ENCODE data around the gene IQSEC1.
A peak's percentile ranks its signal among the peaks of the same experiment; 100 is the strongest.

The IQSEC1 gene

DNA sequence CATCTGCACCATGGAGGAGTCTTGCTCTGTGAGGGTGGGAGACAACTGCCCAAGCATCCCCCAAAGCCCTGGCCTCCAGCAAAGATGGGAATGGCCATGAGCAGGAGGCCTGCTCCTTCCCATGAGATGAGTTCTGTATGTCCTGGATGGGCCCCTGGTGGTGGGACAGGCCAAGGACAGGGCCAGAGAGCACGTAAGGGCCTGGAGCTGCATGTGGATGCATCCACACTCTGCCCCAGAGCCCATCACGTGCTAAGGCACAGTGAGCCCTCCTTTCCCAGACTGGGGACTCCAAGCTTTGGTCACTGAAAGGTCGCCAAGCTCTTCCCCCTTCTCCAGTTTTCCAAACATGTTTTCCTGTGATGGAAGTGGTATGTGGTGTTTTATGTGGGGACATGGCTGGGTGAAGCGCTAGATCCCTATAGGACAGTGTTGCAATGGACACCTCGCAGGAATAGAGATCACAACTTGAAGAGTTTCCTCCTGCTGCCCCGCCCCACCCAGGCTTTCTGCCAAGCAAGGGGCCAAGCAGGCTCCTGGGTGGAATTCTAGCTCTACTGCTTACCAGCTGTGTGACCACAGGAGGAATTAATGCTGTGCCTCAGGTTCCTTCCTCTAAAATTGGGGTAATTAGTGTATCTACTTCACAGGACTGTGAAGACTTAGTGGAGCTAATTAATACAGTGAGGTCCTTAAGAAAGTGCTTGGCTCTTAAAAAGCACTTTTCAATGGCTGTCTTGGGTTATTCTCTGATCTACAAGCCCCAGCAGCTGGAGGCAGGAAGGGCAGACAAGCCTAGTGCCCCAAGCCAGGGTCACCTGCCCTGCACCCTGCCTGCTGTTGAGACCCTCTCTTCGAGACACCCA, 125.5 kb downstream of the IQSEC1 start:
- DNase-seq, result peak; percentile 86

DNA sequence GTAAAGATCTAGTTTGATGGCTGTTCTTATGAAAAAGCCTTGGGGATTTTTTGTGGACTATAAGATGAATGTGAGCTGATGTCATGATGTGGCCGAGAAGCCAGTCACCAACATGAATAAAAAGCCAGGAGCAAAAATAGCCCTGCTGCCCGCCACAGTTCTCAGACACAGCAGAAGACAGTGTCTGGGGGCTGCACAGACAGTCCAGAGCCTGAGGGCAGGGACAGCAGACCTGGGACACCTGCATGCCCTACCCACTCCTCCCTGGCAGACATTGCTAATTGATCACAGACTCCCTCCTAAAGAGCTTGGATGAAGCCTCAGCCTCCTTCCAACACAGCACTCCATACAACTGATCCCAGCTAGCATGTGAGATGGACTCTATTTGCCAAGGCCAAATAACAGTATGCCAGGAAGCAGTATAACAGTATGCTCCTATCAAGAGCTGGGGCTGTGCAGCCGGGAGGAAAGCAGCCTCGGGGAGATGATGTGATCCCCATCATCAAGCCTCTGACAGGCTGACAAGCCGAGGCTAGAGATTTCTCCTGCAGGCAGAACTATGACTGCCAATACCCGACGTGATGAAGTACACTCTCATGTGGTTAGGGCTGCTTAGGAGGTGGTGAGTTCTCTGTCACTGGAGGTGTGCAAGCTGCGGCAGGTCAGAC, 126.4 kb downstream of the IQSEC1 start:
- peak; percentile 30 for DNase-seq

DNA sequence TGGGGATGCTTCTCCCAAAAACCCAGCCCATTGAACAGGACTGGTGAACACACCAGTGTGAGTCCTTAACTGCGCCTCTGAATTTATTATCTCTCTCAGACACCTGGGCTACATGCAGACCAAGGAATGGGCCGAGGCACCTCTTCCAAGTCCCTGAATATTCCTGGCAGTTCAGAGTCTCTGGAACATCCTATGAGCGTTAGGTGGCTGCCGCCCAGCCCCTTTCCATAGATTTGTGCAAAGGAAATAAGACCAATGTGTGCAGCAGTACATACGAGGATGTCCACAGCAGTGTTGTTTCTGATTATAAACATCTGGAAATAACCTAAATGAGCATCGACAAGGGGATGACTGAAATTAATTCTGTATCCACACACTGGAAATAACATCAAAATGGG, 127.0 kb downstream of the IQSEC1 start:
- no peak for DNase-seq

DNA sequence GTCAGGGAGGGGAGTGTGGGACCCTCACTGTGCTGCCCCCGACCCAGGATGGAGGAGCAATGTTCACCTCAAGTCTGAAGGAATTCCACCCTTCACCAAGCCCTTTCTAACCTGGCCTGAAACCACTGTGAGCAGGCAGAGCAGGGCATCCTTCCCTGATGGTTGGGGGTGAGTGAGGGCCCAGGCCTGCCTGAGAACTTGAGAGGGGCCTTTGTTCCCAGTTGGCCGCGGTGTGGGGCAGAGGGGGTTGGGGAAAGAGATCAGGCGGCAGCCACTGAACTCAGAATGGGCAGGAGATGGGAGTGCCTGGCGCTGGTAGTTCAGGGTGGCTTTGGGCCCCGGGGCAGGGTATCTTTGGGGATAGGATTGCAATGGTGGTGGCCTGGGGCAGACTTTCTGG, 128.4 kb downstream of the IQSEC1 start:
- no peak for DNase-seq

DNA sequence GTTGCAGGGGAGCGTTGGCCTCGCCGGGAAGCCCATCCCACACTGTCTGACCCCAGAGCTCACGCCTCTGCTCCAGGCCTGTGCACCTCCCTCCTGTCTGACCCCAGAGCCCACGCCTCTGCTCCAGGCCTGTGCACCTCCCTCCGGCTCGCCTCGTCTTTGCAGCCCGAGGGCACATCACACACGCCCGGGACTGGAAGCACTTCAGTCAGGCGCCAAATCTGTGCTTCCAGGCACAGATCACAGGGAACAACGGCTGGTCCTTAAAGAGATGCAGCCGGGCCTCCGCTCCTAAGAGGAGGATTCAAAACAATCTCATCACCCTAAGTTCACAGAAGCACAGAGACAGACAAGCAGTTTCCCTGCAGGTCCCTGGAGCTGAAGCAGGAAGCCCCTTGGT, 128.8 kb downstream of the IQSEC1 start:
- DNase-seq, result no peak

DNA sequence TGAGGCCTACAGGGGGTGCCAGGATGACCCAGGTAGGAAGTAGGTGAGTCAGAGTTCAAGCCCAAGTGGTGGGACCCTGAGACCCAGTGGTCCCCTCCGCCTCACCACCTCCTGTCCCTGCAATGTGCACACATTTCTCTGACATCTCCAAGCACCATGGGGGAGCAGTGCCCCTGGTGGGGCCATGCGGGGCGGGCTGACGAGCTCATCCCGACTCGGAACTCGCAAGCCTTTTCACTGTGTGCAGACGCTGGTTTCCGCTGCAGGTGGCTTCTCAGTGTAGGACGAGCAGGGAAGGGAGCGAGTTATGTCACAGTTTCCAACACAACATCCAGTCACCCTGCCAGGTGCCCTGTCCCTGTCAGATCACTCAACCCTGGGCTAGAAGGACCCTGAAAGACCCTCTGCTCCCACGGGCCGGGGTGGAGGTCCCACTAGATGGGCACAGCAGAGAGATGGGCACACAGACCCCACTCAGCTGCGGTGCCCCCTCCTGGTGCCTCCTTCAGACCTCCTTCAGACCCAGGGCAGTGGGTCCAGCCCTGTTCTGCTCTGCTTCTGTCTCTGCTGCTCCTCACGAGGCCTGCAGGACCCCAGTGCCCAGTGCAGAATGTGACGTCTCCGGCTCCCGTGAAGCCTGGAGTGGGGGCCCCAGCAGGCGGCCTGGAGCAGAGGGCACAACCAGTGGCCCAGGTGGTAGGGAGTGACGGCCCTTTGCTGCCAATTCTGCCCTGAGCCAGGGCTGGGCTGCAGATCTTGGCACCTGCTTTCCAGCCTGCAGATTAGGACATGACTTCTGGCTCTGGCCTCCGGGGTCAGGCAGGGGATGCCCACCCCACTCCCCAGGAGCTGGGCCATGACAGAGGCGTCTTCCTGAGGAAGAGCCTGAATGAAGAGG, 129.9 kb downstream of the IQSEC1 start:
- no peak for DNase-seq

DNA sequence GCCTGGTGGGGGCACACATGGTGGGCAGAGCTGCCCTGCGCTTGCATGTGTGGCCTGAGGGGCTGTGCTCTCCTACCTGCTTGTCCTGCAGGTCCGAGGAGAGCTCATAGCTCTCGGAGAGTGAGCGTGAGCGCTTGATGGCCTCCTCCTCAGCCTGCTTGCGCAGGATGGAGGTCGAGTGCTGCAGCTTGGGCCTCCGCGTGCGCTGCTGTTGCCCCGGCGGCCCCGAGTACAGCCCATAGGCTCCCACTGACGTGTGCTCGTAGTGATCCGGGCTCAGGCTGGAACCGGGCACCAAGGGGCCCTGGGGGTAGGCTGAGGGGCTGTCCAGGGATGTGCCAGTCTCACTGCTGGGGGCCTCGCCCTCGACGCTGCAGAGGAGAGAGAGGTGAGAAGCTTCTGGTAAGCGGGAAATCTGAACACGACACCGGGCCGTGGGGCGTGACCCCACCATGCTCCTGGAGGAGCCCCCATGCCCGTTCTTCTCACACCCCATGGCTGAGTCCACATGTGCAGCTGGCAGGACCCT, 131.7 kb downstream of the IQSEC1 start:
- DNase-seq, result no peak

DNA sequence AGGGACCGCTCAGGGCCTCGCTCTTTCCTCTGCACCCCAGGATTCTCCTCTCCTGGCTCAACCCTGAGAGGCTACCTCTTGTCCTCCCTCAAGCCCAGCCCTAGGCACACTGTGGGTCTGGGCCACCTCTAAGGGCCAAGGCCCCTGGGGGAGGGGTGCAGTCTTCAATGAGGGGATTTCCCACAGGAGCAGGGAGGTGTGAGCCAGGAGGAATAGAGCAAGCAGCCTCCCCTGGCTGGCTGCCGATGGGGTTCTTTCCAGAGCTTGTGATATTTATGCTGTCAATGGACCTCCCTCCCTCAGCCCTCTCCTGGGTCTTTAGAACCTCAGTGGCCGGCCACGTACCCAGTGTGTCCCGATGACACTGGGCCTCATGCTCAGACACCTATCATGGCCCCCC, 132.4 kb downstream of the IQSEC1 start:
- no peak for DNase-seq

DNA sequence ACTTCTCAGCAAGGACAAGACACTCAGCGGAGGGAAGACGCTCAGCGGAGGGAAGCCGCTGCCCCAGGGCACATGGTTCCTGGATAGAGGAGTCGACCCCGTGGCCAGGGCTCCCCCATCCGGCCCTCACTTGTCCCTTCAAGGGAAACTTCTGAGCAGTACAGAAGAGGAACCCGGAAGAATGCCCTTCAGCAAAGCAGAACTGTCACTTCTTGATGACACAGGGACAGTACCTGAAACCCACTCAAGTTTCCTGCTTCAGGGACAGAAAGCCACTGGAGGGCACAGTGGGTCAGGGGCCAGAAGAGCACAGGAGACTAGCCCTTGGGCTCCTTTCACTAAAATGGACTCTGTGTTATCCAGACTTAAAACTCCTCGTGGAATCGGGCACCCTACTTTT, 134.1 kb downstream of the IQSEC1 start:
- no peak for DNase-seq

DNA sequence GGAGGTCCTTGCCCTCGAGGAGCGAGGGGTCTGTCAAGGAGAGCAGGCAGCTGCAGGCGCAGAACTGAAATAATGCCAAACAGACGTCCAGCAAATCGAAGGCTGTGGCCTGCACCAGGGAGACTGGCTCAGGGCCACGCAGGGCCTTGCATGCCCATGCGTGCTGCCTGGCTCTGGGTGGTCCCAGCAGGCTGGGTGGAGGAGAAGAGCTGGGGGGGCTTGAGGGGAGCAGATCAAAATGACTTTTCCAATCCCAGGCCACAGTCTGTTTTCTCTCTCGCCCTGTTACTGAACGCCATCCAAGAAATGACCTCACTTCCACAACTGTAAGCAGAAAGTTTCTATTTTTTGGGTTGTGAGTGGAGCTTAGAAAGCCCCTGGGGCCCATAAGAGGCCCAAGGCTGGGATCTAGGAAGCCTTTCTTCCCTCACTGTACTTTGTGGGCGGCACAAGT, 134.9 kb downstream of the IQSEC1 start:
- DNase-seq, result peak; percentile 53

DNA sequence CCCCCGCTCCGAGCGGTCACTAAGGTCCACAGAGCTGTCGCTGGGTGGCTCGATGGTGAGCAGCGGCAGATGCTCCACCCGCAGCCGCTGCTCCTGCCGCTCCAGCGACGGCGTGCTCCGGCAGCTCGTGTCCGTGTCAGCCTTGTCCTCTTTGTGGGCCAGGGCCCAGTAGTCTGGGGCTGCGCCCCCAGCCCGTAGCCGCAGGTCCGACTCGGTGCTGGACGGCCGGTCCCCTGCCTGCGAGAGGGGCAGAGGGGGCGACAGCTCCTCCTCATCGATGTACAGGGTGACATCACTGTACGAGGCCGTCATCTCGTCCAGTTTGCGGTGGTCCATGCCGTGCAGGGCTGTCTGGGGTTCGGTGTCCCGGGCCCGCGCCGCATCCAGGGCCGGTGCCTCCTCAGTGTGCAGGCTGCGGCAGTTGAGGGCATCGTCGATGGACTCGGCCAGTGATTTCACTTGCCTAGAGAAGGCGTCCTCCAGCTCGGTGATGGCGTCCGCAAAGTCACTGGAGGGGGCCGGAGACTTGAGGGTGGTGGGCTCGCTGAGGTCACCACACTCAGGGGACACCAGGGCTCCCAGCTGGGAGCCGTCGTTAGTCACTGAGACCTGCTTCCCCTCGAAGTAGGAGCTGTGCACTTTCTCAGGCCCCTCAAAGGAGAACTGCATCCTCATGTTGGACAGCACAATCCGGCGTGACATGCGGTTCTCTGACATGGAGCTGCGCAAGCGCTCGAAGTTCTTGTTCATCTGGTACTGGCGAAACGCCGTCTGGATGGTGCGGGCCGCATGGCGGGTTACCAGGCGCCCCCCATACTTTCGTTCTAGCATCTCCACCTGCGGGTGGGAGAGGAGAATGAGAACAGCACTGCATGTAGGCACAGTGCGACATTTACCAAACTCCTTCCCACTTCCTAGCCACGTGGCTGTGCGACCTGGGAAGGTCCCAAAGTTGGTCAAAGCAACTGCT, 137.1 kb downstream of the IQSEC1 start:
- DNase-seq, result no peak

DNA sequence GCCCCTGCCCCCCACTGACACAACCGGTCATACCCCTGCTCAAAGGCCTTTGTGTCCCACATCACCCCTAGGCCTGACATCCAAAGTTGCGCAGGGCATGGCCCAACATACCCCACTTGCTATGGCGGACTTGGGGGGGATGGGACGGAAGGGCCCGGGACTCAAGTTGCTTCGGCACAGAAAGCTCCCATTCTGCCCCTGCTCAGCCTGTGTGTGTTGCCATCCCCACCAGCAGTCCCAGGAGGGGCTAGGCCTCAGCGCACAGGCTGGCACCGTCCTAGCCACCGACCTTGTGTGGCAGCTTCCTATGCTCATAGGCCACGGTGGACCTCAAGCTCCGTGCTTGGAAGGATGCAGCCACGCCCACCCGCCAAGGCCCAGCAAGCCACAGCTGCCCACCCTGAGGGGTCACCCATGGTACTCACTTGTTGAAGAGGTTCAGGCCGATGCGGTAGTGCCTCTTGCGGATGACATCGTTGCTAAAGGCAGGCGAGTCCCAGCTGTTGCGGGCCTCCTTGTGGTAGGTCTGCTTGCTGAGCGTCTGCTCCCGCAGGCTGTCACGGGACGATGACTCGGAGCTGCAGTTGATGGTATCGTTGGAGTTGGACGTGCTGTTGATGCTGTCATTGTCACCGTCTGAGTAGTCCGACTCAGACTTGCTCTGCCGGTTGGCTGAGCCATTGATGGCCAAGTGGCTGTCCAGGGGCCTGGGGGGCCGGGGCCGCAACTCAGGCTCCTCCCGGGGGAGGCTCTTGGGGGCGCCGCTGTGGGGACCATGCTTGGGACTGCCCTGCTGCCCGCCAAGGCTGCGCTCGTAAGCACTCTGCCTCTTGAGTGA, 138.0 kb downstream of the IQSEC1 start:
- no peak for DNase-seq

DNA sequence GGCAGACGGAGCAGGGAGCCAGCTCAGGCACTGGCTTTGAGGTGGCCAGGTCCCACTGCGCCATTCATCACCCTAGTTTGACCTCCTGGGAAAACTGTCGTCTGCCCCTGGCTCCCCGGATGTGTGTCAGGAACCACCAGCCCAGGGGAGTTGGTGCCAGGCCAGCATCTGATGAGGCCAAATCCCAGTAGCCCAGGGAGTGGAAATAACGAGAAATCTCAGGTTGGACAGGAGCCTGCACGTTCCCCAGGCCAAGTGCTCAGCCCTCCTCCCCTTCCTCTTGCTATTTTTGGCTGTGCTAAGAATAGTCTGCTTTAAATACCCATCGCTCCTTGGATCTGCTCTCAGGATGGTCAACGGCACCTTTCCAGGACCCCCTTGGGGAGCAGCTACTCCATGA, 138.8 kb downstream of the IQSEC1 start:
- DNase-seq, result peak; percentile 32

DNA sequence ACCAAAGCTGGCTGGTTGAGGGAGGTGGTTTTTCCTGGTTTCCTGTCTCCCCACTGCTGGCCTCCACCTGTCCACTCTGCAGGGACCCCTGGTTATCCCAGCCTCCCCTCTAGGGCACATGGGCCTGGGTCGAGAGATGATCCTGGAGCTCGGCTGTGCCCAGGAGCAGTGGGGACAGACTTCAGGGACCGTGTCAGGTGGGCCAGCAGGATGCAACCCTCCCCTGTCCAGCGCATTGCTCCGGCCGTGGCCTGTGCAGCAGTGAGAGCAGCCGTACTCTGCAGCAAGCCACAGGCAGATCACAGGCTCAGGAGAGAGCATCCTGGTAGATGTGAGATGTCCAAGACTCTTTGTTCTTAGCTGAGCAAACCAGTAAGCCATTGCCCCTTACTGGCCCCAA, 139.3 kb downstream of the IQSEC1 start:
- no peak for DNase-seq

DNA sequence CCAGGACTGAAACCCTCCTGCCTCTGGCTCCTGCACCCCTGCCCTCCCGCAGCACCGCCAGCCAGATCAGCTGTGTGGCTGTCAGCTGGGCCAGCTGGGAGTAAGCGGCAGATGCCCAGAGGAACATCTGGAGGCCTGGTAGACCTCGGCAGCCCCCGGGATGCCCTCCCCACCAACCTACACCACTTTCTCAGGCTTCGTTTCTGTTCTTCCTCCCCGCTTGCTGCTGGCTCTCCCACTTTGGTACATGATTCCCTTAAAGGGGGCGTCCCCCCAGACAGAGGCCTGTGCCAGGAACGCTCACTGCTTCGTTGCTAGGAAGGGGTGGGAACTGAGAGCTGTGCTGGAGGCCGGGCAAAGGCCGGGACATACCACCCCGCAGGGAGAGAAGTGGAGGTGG, 140.5 kb downstream of the IQSEC1 start:
- DNase-seq, result no peak

DNA sequence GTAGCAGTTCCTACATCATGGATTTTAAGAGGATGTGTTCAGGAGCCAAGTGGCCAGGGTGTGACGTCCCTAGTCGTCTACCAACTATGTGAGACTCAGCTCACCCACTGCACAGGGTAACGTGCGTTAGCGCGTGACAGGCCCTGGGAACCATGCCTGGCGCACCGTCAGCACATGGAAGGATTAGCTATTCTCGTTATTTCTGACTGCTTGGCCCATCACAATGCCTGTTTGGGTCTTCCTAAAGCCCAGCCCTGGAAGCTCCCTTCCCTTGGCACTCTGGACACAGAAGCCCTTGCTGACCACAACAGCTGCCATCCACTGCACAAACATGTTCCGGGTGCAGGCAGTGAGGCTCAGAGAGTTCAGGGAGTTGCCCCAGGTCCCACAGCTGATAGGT, 140.9 kb downstream of the IQSEC1 start:
- no peak for DNase-seq

DNA sequence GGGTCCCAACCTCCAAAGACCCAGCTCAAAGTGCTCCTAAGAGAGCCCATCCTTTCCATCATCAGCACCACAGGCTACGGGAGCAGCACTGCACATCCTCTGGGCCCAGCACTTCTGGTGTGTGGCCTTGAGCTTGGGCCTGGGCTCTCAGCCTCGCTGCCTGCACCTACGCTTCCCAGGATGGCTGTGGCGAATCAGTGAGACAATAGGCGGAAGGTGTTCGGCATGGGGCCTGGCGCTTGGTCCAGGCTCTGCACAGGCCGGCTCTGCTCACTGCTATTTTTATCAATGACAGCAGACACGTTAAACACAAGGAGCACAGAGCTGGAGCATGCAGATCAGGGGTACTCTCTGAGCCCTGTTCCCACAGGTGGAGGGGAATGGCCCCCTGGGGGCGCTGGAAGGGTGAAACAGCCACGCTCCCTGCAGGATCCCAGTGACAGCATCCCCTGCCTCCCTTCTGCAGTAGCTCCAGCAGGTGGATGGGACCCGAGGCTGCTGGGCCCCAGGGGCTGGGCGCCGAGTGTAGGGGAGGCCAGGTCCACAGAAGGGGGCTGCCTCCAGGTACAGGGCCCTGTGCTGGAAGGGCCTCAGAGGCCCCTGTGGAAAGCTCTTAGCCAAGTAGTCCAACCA, 141.8 kb downstream of the IQSEC1 start:
- no peak for DNase-seq

DNA sequence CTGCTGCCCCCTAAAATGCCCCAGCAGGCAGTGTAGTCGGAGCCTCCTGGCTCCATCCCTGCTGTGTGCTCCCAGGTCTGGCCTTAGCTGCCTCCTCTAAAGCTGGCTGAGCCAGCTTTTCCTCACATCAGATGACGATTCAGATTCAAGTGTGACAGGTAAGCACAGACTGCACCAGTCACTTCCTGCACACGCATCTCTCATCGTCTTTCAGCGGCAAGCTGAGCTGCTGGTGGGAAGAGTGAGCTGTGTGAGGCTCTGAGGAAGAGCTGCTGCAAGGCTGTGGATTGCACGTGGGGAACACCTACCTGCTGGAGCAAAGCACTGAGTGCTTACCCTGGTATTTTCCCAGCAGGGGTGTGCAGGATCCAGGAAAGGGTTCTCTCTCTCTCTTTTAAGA, 143.4 kb downstream of the IQSEC1 start:
- DNase-seq, result no peak

DNA sequence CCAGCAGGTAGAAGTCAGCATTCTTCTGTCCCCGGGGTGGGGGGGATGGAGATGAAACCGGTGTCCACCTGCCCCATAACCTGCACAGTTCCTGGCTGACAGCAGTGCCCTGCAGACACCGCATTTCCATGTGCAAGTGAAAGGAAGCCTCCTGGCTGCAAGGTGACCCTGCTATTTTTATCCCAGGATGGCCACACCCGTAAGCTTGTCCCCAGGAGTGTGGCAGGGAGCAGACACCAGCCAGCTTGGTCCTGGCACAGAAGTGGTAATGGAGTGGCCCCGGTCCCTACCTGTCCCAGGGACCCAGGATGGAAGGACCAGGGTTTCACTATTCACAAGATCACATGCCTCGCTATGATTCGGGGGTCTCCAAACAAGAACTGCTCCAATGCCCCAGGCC, 146.6 kb downstream of the IQSEC1 start:
- DNase-seq, result no peak

DNA sequence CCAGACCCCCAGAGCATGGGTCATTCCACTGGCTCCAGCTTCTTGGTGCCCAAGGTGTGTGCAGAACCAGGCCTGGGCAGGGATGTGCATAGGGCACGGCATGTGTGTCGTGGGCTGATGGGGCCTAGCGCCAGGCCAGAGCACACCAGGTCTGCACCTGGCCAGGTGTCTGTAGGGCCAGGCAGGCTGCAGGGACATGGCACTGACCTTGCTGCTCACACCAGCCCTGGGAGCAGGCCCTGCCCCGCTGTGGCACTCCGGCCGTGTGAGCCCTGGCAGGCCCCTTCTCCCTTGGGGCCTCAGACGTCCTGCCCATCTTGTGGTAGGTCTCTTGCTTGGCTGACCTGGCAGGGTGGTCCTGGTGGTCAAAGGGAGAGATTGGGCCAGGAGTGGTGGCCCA, 147.6 kb downstream of the IQSEC1 start:
- no peak for DNase-seq

Data from fibroblast of upper back skin (primary cell).